Endometrium (tissue), 2 donors: ENCODE measurements around the gene COL16A1.

Experiments used
- FAIRE-seq: peaks from 2 replicates; lab custom pipeline; 2012; peaks lifted over from hg19 to GRCh38; lab: Jason Lieb, UNC
- donor health status: control.
- donor health status: control.

COL16A1 gene

DNA sequence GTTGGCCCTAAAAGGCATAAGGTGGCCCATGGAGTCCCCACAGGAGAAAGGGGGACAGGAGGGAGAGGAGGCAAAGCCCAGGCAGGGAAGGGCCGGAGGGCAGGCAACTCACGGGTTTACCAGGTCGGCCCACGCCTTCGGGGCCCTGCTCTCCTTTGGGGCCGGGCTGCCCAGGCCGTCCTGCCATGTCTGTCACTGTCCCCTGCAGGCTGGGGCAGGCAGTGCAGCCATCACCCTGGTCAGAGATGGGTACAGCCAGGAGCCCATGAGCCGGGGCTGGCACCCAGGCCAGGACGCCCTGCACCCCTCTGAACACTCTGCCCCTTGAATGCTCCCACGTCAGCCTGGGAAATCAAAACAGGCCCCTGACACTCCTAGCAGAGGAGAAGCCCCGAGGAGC is 19.8 kb downstream of the COL16A1 start:
- no peak for FAIRE-seq

DNA sequence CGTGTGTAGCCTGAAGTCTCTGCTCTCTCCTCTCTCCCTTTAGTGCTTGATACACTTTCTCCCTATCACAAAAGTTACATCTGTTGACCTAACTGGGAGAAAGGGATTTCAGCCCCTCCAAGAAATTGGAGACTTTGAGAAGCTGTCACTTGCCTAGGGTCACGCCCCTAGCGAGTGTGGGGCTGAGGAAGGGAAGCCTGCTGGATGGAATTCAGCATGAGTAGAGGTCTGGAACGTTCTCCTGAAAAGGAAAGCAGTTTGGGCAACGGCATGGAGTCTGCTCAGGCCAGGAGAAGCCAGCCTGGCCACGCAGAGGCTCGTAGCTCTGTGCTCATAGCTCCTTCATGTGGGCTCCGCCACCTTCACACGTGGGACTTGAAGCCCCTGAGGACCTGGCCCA is 22.4 kb downstream of the COL16A1 start:
- FAIRE-seq: no peak

DNA sequence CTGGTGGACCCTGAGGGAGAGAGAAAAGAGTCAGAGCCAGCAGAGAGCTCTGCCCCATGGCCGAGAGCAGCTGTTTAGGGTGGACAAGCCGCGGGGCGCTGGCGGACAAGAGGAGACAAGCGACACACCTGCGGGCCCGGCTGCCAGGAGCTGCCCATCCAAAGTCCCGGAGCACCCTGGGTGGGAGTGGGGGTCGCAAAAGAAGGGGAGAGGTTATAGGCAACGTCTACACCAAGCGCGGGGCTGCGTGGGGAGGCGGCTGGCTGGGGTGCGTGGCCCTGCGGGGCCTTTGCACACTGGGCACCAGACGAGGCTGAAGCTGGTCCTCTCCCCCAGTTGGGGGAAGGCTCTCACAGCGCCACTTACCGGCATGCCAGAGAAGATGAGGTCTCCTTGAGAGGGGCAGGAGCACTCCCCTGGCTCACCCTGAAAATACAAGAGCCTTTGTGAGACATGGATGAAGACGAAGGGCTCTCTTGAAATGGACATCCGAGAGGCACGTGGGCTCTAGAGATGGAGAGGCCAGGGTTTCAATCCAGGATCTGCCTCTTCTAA is 24.1 kb downstream of the COL16A1 start:
- no peak for FAIRE-seq

DNA sequence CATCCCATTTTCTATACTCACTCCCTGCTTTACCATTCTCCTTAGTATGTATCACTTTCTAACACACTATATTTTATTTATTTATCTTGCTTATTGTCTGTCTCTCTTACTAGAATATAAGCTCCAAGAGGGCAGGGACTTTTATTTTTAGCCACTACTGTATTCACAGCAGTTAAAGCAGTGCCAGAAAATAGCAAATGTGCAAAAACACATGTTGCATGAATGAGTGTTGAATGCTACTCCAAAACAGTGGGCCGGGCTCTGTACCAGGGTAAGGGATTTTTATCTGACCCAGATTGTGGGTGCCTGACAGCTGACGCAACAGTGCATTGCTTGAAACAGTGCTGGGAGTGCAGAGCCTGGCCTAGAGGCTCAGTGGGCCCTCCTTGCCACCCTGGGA is 24.7 kb downstream of the COL16A1 start:
- FAIRE-seq: no peak

DNA sequence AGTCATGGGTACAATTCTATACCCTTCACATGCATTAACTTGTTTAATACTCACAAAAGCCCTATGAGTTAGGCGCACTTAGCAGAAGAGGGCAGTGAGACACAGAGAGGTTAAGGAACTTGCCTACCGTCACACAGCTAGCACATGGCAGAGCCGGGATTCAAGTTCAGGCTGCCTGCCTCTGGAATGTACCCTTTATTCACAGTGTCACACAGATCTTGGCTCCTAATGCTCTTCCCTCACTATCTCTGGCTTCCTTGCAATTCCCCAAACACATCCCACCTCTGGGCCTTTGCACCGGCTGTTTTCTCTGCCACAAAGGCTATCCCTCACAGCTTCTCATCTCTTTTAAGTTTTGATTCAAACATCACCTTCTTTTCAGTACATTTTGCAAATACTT is 25.1 kb downstream of the COL16A1 start:
- no peak for FAIRE-seq

DNA sequence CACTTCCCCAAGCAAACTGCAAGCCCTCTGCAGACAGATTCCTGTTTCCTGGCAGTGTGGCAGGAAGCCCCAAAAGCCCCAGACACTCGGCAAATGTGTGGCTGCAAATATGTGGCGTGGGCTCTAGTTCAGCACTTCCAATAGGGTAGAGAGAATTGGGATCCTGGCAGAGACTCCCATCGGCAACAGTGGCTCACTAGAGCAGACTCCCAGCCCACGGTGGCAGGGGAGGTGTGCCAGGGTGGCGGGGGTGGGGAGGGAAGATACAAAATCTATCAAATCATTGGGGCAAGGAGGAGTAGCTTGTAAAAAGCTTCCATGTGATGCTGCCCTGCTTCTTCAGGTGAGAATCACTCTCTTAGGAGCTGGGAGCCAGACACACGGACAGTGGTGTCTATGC is 25.9 kb downstream of the COL16A1 start:
- no peak for FAIRE-seq

DNA sequence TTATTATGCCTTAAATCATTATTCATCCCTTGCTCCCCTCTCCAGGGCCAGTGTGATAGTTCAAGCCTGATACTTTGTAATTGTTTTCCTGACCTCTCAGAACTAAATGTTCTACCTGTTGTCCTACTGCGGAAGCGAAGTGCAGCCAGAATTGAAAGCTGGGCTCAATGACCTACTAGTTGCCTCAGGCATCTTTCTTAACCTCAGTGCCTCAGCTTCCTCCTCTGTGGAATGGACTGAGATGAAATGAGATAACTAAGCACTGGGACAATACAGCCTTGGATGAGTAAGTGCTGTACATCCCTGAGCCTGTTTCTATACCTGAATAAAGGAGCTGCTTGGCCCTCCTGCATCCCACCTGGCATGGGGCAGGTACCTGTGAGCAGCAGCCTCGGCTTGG is 26.4 kb downstream of the COL16A1 start:
- FAIRE-seq: no peak

DNA sequence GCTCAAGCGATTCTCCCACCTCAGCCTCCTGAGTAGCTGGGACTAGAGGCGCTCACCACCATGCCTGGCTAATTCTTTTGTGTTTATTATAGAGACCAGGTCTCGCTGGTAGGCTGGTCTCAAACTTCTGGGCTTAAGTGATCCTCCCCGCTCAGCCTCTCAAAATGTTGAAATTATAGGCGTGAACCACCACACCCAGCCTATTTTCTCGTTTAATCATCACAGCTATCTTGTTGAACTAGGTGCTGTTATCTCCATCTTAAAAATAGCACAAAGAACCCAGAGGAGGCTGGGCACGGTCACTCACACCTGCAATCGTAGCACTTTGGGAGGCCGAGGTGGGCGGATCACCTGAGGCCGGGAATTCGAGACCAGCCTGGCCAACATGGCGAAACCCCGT is 28.1 kb downstream of the COL16A1 start:
- no peak for FAIRE-seq

DNA sequence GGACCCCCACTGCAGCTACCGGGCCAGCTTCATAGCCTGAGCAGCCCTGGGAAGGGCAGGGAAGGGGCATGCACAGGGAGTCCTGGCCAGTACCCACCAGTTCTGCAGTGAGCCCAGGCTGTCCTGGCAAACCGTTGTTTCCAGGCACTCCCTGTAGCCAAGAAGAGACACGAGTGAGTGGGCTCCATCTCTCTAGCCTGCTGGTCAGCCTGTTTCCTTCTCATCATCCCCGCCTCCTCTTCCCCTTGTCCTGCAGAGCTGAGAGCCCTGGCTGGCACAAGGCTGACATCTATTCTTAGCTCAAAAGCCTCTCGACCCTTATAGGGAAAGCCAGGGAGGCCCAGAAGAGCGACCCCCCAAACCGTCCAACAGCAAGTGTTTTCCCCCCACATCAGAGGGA is 28.7 kb downstream of the COL16A1 start:
- no peak for FAIRE-seq

DNA sequence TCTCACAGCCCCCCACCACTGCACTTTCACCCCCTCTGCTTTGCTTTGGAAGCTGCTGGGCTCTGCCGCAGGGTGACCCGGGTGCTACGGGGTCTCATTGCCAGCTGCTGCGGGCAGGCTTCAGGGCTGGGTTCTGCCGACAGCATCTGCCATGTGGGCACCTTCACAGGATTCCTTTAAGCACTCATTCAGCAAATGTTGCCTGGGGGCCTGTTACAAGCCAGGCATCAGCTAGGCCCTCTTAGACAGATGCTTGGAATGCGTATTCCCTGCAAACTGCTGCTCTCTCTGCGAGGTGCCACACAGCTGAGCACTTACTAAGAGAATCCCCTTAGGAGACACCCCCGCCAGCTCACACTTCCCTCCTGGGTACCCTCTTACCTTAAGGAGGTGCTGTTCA is 29.2 kb downstream of the COL16A1 start:
- no peak for FAIRE-seq

DNA sequence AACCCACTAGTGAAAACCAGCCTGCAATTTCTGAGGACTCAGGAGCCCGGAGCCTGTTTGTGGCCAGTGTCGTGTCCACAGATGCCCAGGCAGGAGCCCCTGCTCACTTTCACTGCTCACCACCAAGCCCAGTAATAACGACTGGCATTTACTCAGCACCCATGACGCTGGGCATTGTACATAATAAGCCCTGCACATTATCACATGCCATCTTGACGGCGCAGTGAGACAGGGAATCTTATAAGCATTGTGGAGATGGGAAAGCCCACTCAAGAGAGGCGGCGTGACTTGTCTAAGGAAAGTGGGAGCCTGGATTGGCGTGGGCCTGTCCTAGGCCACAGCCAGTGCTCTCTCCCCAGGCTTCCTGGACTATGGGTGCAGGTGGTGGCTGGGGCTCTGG is 30.4 kb downstream of the COL16A1 start:
- no peak for FAIRE-seq

DNA sequence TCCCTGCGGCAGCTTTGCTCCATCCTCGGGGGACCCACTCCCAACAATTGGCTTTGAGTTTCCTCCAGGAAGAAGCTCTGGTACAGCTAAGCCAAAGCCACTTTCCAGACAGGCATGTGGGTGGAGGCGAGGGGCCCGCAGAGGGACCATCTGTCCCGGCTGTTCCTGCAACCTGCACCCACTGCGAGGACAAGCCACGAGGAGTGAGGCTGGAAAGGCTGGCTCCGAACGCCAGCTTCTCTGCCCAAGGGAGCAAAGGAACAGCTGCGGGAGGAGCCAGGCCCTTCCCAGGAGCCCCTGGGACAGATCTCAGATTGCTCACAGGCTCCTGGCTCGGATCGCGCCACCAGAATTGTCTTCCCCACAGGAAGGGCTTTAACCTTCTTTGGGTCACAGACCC is 30.8 kb downstream of the COL16A1 start:
- no peak for FAIRE-seq

DNA sequence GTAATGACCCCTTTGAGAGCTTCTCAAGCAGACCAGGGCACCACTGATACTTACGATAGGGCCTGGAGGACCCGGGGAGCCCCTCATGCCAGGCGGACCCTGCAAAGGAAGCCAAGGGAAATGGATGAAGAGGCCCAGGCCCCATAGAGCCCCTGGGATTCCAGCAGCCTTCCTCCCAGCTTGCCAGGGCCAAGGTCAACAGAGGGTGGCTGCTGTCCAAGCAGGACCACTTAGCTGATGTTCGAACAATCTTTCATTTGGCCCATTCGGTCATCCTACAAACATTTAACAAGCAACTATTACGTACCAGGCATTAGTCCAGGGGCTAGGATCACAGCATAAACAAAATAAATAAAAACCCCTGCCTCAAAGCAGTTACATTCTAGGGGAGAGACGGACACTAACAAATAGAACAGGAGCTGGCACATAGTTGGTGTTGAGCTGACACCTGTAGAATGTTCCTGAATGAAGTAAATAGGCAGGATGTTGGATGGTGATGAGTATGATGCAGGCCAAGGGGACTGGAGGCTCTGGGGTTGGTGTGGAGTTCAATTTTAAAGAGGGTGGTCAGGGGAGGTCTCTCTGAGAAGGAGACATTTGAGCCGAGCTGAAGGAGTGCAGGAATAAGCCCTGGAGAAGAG is 32.1 kb downstream of the COL16A1 start:
- no peak for FAIRE-seq

DNA sequence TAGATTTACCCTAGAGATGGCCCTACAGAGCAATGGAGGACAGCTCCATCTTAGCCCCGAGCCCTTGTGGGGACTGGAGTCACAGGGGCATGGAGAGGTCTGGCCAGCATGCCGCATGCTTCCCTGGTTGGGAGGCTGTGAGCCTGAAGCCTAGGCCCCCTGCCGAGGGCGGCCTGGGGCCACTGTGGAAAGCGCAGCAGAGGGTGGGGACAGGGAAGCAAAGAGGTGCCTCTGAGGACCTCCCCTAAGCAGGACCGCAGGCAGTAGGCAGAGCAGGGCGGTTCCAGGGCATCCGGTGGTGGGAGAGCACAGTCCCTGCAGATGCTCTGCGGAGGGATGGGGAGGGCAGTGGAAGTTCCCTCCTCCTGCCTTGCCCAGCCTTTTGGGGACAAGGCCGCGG is 32.7 kb downstream of the COL16A1 start:
- FAIRE-seq: no peak

DNA sequence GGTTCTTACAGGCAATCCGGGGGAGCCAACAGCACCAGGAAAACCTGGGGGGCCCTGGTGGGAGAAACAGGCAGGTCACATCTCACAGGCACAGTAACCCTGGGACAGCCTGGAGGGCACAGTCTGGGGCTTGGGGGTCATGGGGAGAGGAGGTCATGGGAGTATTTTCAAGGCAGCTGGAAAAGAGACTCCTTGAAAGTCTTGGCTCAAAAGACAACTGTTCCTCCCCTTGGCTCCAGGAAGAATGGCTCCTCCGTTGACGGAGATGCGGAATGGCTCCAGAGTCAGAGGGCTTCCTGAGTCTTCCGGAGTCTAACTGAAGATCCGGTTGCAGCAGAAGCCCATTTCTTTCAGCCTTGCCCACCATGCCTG is 33.2 kb downstream of the COL16A1 start:
- no peak for FAIRE-seq

DNA sequence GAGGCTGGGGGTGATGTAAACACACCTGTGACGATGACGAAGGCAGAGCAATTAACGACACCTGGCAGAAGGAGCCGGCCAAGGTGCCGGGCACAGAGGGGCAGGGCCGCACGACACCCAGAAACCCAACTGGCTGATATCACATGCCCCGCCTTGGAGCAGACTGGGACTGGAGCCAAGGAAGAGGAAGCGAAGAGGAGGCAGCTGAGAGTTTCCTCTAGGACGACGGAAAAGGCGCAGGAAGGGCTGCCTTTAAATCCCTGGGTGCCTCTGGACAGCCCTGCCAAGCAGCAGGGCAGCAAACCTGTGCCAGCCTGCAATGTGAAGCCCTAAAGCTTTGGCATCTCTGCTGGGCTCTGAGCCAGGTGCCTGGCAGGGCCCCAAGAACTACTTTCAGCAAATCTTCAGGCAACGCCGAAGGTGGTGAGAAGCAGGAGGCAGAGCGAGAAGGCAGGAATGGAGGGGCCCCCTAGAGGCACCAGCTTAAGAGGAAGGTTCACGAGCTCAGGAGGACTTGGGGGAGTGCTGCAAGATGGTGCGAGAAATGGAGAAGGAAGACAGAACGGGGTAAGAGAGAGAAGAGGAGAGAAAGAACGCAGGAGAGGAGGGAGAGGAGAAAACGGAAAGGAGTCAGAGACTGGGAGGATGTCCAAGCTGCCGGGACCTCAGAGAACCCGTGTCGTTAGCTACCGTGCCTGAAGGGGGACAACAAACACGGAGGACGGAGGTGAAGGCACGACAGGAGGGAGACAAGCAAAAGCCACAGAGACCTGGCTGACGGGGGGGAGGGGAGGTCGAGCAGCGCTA is 33.8 kb downstream of the COL16A1 start:
- FAIRE-seq: no peak

DNA sequence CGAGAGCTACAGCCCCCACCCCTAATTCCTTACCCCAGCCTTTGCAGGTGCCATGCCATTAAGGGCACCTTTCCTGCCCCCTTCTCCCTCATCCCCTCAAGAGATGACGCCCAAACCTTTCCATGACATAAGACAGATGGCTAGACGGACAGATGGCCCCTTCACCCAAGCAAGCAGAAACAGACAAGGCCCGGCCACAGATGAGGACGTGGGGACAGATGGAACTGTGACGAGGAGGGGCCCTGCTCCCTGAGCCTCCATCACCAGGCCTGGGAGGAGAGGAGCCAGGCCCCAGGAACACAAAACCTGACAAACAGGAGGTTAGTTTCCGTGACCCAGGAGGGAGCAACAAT is 34.4 kb downstream of the COL16A1 start:
- FAIRE-seq: no peak

DNA sequence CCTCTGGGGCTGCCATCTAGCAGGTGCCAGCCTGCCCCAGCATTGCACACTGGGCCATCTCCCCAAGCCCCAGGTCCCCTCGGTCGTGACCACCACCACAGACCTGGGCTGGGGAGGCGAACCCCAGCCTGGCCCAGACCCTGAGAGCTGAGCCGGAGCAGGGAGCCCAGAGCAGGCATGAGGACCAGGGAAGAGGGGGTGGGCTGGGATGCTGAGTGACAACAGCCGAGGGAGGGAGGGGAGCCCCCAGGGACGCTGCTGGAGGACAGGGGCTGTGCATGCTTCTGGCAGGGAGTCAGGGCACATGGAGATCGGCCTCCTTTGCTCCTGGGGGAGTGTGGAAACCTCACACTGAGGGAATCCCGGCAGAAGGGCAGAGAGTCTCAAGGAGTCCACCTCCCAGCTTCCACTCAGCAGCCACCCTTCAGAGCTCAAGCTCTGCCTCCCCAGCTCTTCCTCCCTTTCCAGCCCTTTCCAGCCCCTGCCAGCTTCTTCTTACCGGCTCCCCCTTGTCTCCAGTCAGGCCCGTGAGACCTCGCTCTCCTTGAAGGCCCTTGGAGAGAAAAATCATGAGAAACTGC is 35.4 kb downstream of the COL16A1 start:
- FAIRE-seq: no peak

DNA sequence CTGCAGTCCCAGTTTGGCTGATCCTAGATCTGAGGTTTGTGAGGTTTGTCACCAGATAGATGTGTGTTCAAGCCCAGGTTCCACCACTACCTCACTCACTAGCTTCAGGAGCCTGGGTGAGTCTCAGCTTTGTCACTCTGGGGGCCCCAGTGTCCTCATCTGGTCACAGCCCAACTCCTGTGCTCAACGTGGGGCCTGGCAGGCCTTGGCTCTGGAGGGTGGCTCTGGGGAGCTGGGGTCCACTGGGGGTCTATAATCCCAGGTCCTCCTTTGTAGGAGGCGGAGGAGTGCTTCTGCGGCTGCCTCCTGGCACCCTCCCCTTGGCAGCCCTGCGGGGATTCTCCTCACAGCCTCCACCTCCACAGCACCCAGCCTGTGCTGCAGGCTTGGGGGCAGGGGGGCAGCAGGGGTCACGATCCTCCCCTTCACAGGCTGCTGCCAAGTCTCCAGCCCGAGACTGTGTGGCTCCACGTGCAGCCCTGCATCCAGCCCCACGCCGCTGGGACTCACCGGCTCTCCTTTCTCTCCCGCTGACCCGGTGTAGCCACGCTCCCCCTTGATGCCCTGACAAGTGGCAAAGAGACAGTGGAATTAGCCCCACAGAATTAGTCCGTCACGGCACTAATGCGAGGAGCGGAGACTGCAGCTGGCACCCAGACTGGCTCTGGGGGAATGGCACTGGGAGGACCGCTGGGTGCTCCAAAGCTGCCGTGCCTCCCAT is 36.6 kb downstream of the COL16A1 start:
- FAIRE-seq: no peak

DNA sequence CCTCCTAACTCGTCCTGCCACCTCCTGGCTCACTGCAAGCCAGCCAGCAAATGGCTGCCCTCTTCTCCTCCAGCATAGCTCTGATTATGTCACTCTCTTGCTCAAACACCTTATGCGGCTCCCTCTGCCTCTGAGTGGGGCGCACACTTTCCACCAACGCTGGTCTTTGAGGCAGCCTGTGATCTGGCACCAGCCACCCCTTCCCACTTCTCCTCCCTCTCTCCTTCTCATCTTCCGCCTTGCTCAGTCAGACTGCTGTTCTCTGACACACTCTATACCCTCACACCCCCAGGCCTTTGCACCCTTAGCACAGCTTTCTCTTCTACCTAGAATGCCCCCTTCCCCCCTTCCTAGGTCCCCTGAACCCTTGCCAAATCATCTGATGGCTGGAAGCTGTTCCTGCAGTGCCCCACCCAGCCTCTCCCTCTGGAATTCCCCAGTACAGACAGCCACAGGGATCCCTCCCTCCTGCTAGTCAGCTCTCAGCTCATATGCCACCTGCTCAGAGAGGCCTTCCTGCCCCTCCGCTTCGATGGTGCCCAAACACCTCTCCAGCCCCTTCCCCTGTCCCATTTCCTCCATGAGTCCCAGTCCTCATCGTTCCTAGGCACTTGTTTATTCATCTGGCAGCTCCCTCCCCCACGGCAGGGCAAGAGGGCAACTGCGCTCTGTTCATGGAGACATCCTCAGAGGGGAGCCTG is 37.4 kb downstream of the COL16A1 start:
- FAIRE-seq: no peak

DNA sequence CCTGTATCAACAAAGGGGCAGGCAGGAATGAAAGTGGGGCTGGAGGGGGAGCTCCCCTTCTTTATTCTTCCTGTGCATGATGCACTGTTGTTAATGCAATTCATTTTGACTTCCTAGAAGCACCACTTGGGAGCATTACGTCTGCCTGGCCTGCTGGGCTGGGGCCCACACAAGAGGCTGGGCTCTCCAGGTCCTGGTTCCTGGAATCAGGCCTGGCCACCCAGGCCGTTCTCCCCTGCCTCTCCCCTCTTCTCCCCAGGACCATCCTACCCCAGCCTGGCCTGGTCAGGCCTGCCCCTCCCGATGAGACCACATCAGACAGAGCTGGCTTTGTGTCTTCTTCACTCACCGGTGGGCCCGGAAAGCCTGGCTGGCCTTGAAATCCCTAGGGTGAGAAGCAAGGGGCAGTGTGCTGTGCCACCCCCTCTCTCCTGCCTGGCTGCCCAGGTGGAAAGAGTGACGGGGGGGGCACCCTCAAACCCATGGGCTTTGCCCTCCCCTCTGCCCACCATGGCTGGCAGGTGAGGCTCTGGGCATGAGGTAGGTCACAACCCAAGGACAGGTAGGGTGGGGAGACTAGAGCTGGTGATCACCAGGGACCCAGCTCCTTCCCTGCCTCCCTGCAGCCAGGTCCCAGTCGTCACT is 38.5 kb downstream of the COL16A1 start:
- FAIRE-seq: no peak

DNA sequence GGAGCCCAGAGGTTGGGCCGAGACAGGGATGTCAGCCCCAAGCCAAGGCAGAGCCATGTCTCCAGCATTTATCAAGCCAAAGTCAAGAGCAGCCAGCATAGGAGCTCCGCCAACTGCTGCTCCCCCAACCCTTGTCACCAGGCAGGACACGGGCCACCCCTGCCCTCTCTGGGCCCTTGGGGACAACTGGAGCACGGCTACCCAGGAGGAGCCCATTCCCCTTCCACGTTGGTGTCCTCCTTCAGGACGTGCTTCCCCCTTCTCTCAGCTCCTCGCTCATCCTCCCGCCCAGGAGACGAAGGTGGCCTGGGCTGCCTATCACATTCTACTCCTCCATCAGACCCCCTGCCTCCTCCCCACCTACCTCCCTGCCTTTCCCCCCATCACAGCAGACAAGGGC is 39.3 kb downstream of the COL16A1 start:
- no peak for FAIRE-seq
